Measurements from ENCODE around the gene TKT. TPM values are rescaled to one million over a fixed set of nuclear protein-coding genes. Genes with fewer than 3 reads are reported as not detected.

Gene TKT
- total and polyA plus RNA-seq, 2 of the 13 experiments (the other 11 are each of a cell fraction or from before 2014, with no cell fraction given): 150 to 238 TPM

DNA sequence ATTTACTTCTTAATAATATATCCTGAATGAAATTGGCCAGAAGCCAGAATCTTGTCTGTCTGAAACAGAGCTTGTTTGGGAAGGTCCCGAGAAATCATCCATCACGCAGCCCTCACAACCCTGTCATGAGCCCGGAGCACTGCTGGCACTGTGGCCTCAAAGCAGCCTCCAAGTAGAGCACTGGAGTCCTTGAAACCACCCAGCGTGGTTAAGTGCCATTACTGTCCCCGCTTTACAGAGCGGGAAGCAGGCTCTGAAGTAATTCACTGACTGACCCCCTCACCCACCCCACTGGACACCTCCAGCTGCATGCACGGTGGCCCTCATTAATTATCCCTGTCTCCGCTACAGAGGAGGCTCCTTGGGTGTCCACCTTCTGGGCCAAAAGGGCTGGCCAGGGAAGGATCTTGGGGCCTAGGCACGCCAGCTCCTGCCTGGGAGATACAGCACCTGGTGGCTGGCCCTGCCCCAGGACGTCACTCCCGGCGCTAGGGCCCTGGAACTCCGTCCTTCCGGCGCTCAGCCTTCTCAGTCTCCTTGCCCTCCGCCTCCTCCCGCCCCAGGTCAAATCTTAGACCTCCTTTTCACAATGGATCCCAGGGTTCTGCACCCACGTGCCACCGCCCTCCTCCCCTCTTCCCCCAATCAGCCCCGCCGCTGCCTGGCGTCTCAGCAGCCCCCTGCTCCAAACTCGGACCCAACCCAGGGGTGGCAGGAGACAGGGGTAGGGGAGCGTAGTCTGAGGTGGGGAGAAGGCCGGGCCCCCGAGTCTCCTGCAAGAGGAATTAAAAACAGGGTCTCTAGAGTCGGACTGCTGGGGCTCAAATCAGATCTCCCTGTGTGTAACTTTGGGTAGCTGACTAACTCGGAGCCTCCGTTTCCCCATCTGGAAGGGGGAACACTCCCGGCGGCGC lies 1.1 kb downstream of the TKT start (continued):
- TF ChIP-seq ZNF557 (CRISPR knock-in tag; IDR thresholded peaks at IDR 0.05) (peak; percentile 27; the same call in 1 of the 2 replicates), HNRNPLL (IDR thresholded peaks at IDR 0.05; ENCODE audit: low read depth, low read length, poor library complexity, severe bottlenecking) (peak; percentile 30), ZNF124 (CRISPR knock-in tag; IDR thresholded peaks at IDR 0.05) (0 out of 2 replicates have a peak, but pooled peaks have one; percentile 29), MAZ (IDR thresholded peaks at IDR 0.05; ENCODE audit: borderline replicate concordance, low read depth, low read length) (no peak), MAZ (CRISPR knock-in tag; IDR thresholded peaks at IDR 0.05; ENCODE audit: low read depth) (peak; percentile 54; the same call in 1 of the 2 replicates), KDM2A (CRISPR knock-in tag; IDR thresholded peaks at IDR 0.05; ENCODE audit: borderline replicate concordance, low read depth) (peak; percentile 21; the same call in 1 of the 2 replicates), BCL6 (CRISPR knock-in tag; IDR thresholded peaks at IDR 0.05) (no peak), ZSCAN29 (CRISPR knock-in tag; conservative IDR thresholded peaks at IDR 0.05) (0 out of 2 replicates have a peak, but pooled peaks have one; percentile 29), HIVEP1 (CRISPR knock-in tag; IDR thresholded peaks at IDR 0.05) (no peak), MTF2 (CRISPR knock-in tag; IDR thresholded peaks at IDR 0.05; ENCODE audit: borderline replicate concordance) (no peak), ZNF607 (CRISPR knock-in tag; IDR thresholded peaks at IDR 0.05; ENCODE audit: borderline replicate concordance) (no peak), ZNF451 (CRISPR knock-in tag; IDR thresholded peaks at IDR 0.05) (0 out of 2 replicates have a peak, but pooled peaks have one; percentile 17), MTA1 (CRISPR knock-in tag; IDR thresholded peaks at IDR 0.05; ENCODE audit: borderline replicate concordance) (0 out of 2 replicates have a peak, but pooled peaks have one; percentile 20), SRSF4 (IDR thresholded peaks at IDR 0.05; ENCODE audit: low read depth, low read length, poor library complexity, severe bottlenecking) (no peak), TAF1 (CRISPR knock-in tag; IDR thresholded peaks at IDR 0.05) (peak; percentile 14; the same call in 1 of the 2 replicates), MAF1 (CRISPR knock-in tag; IDR thresholded peaks at IDR 0.05; ENCODE audit: borderline replicate concordance) (0 out of 2 replicates have a peak, but pooled peaks have one; percentile 57), PCBP2 (optimal IDR thresholded peaks at IDR 0.05; ENCODE audit: low read depth, low read length, poor library complexity, severe bottlenecking) (no peak), ZNF749 (CRISPR knock-in tag; IDR thresholded peaks at IDR 0.05; ENCODE audit: borderline replicate concordance) (no peak)
- TF ChIP-seq, protein P1, sequence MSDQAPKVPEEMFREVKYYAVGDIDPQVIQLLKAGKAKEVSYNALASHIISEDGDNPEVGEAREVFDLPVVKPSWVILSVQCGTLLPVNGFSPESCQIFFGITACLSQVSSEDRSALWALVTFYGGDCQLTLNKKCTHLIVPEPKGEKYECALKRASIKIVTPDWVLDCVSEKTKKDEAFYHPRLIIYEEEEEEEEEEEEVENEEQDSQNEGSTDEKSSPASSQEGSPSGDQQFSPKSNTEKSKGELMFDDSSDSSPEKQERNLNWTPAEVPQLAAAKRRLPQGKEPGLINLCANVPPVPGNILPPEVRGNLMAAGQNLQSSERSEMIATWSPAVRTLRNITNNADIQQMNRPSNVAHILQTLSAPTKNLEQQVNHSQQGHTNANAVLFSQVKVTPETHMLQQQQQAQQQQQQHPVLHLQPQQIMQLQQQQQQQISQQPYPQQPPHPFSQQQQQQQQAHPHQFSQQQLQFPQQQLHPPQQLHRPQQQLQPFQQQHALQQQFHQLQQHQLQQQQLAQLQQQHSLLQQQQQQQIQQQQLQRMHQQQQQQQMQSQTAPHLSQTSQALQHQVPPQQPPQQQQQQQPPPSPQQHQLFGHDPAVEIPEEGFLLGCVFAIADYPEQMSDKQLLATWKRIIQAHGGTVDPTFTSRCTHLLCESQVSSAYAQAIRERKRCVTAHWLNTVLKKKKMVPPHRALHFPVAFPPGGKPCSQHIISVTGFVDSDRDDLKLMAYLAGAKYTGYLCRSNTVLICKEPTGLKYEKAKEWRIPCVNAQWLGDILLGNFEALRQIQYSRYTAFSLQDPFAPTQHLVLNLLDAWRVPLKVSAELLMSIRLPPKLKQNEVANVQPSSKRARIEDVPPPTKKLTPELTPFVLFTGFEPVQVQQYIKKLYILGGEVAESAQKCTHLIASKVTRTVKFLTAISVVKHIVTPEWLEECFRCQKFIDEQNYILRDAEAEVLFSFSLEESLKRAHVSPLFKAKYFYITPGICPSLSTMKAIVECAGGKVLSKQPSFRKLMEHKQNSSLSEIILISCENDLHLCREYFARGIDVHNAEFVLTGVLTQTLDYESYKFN (CRISPR knock-in tag; conservative IDR thresholded peaks at IDR 0.05): 0 out of 2 replicates have a peak, but pooled peaks have one; percentile 1
- TF ChIP-seq, protein P2, sequence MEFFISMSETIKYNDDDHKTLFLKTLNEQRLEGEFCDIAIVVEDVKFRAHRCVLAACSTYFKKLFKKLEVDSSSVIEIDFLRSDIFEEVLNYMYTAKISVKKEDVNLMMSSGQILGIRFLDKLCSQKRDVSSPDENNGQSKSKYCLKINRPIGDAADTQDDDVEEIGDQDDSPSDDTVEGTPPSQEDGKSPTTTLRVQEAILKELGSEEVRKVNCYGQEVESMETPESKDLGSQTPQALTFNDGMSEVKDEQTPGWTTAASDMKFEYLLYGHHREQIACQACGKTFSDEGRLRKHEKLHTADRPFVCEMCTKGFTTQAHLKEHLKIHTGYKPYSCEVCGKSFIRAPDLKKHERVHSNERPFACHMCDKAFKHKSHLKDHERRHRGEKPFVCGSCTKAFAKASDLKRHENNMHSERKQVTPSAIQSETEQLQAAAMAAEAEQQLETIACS (CRISPR knock-in tag; IDR thresholded peaks at IDR 0.05): 0 out of 2 replicates have a peak, but pooled peaks have one; percentile 15
- TF ChIP-seq, protein P3, sequence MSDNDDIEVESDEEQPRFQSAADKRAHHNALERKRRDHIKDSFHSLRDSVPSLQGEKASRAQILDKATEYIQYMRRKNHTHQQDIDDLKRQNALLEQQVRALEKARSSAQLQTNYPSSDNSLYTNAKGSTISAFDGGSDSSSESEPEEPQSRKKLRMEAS (IDR thresholded peaks at IDR 0.05): 0 out of 2 replicates have a peak, but pooled peaks have one; percentile 11
- TF ChIP-seq, protein P4, sequence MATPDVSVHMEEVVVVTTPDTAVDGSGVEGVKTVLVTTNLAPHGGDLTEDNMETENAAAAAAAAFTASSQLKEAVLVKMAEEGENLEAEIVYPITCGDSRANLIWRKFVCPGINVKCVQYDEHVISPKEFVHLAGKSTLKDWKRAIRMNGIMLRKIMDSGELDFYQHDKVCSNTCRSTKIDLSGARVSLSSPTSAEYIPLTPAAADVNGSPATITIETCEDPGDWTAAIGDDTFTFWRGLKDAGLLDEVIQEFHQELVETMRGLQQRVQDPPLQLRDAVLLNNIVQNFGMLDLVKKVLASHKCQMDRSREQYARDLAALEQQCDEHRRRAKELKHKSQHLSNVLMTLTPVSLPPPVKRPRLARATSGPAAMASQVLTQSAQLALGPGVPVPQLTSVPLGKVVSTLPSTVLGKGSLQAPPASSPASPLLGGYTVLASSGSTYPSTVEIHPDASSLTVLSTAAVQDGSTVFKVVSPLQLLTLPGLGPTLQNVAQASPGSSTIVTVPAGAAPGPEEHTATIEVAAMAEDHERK (CRISPR knock-in tag; IDR thresholded peaks at IDR 0.05; ENCODE audit: low read depth): no peak
